H9 (cell line): Measurements from ENCODE around the gene ARL2BP. TPM values are rescaled to one million over a fixed set of nuclear protein-coding genes. Genes with fewer than 3 reads are reported as not detected.

Source experiments
- DNase-seq: peaks from one replicate; pipeline ENCODE4 v3.0.0-alpha.2; 2017
- H2AFZ ChIP-seq: one replicate; pipeline ENCODE4 v1.6.1; 2013; ENCODE audit warnings: mild to moderate bottlenecking, low read length, control low read depth, moderate library complexity
- H2AK5ac ChIP-seq: 2 replicates; pipeline ENCODE4 v1.6.1; 2013; ENCODE audit warnings: low read length, control low read depth, mixed read lengths; ENCODE audit not compliant: insufficient read length
- H2BK120ac ChIP-seq: one replicate; pipeline ENCODE4 v1.6.1; 2013; ENCODE audit warnings: low read depth, mild to moderate bottlenecking, low read length, control low read depth, inconsistent platforms; ENCODE audit not compliant: poor library complexity, severe bottlenecking
- H2BK12ac ChIP-seq: 2 replicates; pipeline ENCODE4 v1.6.1; 2013; ENCODE audit warnings: low read length, control low read depth, mixed read lengths, low read depth; ENCODE audit not compliant: insufficient read length
- H2BK15ac ChIP-seq: 2 replicates; pipeline ENCODE4 v1.6.1; 2013; ENCODE audit warnings: low read depth, low read length, control low read depth
- H2BK20ac ChIP-seq: one replicate; pipeline ENCODE4 v1.6.1; 2013; ENCODE audit warnings: low read depth, mild to moderate bottlenecking, low read length, control low read depth, inconsistent platforms; ENCODE audit not compliant: poor library complexity, severe bottlenecking
- H2BK5ac ChIP-seq: 2 replicates; pipeline ENCODE4 v1.6.1; 2013; ENCODE audit warnings: low read length, control low read depth, mixed read lengths; ENCODE audit not compliant: insufficient read length
- H3K14ac ChIP-seq: 2 replicates; pipeline ENCODE4 v1.6.1; 2013; ENCODE audit warnings: low read length, control low read depth; ENCODE audit not compliant: insufficient read depth
- H3K18ac ChIP-seq: 2 replicates; pipeline ENCODE4 v1.6.1; 2013; ENCODE audit warnings: low read depth, mild to moderate bottlenecking, mixed read lengths, low read length, control low read depth; ENCODE audit not compliant: insufficient read length
- H3K23ac ChIP-seq: 2 replicates; pipeline ENCODE4 v1.6.1; 2013; ENCODE audit warnings: low read length, control low read depth, mixed read lengths, low read depth; ENCODE audit not compliant: insufficient read length
- H3K23me2 ChIP-seq: 2 replicates; pipeline ENCODE4 v1.6.1; 2013; ENCODE audit warnings: low read depth, mild to moderate bottlenecking, mixed read lengths, low read length, control low read depth; ENCODE audit not compliant: insufficient read length, poor library complexity, severe bottlenecking
- H3K27ac ChIP-seq: 2 replicates; pipeline ENCODE4 v1.5.1; 2013; ENCODE audit warnings: low read length, control low read depth, mixed read lengths, low read depth; ENCODE audit not compliant: insufficient read length
- H3K27me3 ChIP-seq: 2 replicates; pipeline ENCODE4 v1.6.1; 2013; ENCODE audit warnings: low read length, control low read depth, inconsistent platforms; ENCODE audit not compliant: insufficient read depth
- H3K4ac ChIP-seq: 2 replicates; pipeline ENCODE4 v1.6.1; 2013; ENCODE audit warnings: low read depth, mild to moderate bottlenecking, control low read depth, inconsistent platforms, low read length, moderate library complexity
- H3K4me1 ChIP-seq: 2 replicates; pipeline ENCODE4 v1.6.1; 2013; ENCODE audit warnings: low read length, control low read depth, inconsistent platforms; ENCODE audit not compliant: insufficient read depth
- H3K4me2 ChIP-seq: 2 replicates; pipeline ENCODE4 v1.6.1; 2013; ENCODE audit warnings: low read length, control low read depth, mixed read lengths; ENCODE audit not compliant: insufficient read length, insufficient read depth
- H3K56ac ChIP-seq: 2 replicates; pipeline ENCODE4 v1.6.1; 2013; ENCODE audit warnings: low read depth, mild to moderate bottlenecking, mixed read lengths, low read length, control low read depth; ENCODE audit not compliant: insufficient read length
- H3K79me1 ChIP-seq: 2 replicates; pipeline ENCODE4 v1.6.1; 2013; ENCODE audit warnings: low read depth, mild to moderate bottlenecking, moderate library complexity, low read length, control low read depth, inconsistent platforms; ENCODE audit not compliant: insufficient read depth, poor library complexity, severe bottlenecking
- H3K79me2 ChIP-seq: 2 replicates; pipeline ENCODE4 v1.6.1; 2013; ENCODE audit warnings: low read length, control low read depth, inconsistent platforms; ENCODE audit not compliant: insufficient read depth
- H3K9ac ChIP-seq: 2 replicates; pipeline ENCODE4 v1.6.1; 2013; ENCODE audit warnings: low read length, control low read depth, mixed read lengths; ENCODE audit not compliant: insufficient read length; ENCODE audit errors: extremely low read depth
- H3K9me3 ChIP-seq: one replicate; pipeline ENCODE4 v1.6.1; 2013; ENCODE audit warnings: low read depth, low read length, inconsistent platforms; ENCODE audit not compliant: control insufficient read depth
- H3T11ph ChIP-seq: one replicate; pipeline ENCODE4 v1.6.1; 2013; ENCODE audit warnings: mild to moderate bottlenecking, low read length, control low read depth, inconsistent platforms
- H4K20me1 ChIP-seq: one replicate; pipeline ENCODE4 v1.6.1; 2013; ENCODE audit not compliant: control insufficient read depth, insufficient read length, insufficient read depth
- H4K5ac ChIP-seq: 2 replicates; pipeline ENCODE4 v1.6.1; 2013; ENCODE audit warnings: low read depth, mild to moderate bottlenecking, mixed read lengths, low read length, control low read depth; ENCODE audit not compliant: insufficient read length
- H4K8ac ChIP-seq: replicated peaks from 2 replicates; pipeline ENCODE4 v1.6.1; 2013; ENCODE audit warnings: low read length, control low read depth, mixed read lengths, low read depth; ENCODE audit not compliant: insufficient read length
- H4K91ac ChIP-seq: 2 replicates; pipeline ENCODE4 v1.6.1; 2013; ENCODE audit warnings: low read depth, mild to moderate bottlenecking, moderate library complexity, mixed read lengths, low read length, control low read depth; ENCODE audit not compliant: insufficient read length
- H3K27ac Mint-ChIP-seq, 3 experiments: 2 replicates in 2 of 3; 3 replicates in 1 of 3; pipeline ENCODE4 v1.8.0; 2020 to 2021; ENCODE audit warnings: mixed read lengths in 3 of 3, mild to moderate bottlenecking in 1 of 3, moderate library complexity in 1 of 3
- H3K27me3 Mint-ChIP-seq: 2 replicates; pipeline ENCODE4 v1.8.0; 2021; ENCODE audit warnings: low read depth, mild to moderate bottlenecking, moderate library complexity, mixed read lengths
- H3K36me3 Mint-ChIP-seq, 3 experiments: 2 replicates in 2 of 3; 3 replicates in 1 of 3; pipeline ENCODE4 v1.8.0; 2020 to 2021; ENCODE audit warnings: low read depth in 3 of 3, mixed read lengths in 3 of 3; ENCODE audit not compliant: insufficient read depth in 1 of 3
- H3K4me1 Mint-ChIP-seq, 2 experiments: 2 replicates each; pipeline ENCODE4 v1.8.0; 2020; ENCODE audit warnings: mixed read lengths in 2 of 2
- H3K4me3 Mint-ChIP-seq, 2 experiments: 2 replicates in 1 of 2; 3 replicates in 1 of 2; pipeline ENCODE4 v1.8.0; 2020 to 2021; ENCODE audit warnings: mild to moderate bottlenecking in 2 of 2, mixed read lengths in 2 of 2, moderate library complexity in 1 of 2
- H3K9me3 Mint-ChIP-seq, 2 experiments: 2 replicates in 1 of 2; 3 replicates in 1 of 2; pipeline ENCODE4 v1.8.0; 2020; ENCODE audit warnings: mild to moderate bottlenecking in 2 of 2, mixed read lengths in 2 of 2, moderate library complexity in 1 of 2
- CTCF ChIP-seq: fragments of 200-600 bp; sonication (generic); conservative IDR thresholded peaks from 3 replicates; pipeline ENCODE4 v1.8.0; 2021; ENCODE audit warnings: antibody characterized with exemption, mild to moderate bottlenecking
- WGBS: extraction: QIAGEN DNeasy Blood & Tissue Kit; methylation state at CpG from one replicate; pipeline ENCODE4 v1.1.7; 2013; ENCODE audit warnings: missing lambda C conversion rate, low lambda C conversion rate, mixed read lengths; ENCODE audit not compliant: insufficient read length; ENCODE audit errors: extremely low coverage; 5-methylcytosine and 5-hydroxymethylcytosine counted together
- total RNA-seq: library from RNA; stranded (reverse); gene quantifications from 2 replicates; pipeline ENCODE4 v1.2.1, GENCODE V29; 2021

ARL2BP gene
- total RNA-seq, 1 experiment from 2014 or later = 18.0 TPM

DNA sequence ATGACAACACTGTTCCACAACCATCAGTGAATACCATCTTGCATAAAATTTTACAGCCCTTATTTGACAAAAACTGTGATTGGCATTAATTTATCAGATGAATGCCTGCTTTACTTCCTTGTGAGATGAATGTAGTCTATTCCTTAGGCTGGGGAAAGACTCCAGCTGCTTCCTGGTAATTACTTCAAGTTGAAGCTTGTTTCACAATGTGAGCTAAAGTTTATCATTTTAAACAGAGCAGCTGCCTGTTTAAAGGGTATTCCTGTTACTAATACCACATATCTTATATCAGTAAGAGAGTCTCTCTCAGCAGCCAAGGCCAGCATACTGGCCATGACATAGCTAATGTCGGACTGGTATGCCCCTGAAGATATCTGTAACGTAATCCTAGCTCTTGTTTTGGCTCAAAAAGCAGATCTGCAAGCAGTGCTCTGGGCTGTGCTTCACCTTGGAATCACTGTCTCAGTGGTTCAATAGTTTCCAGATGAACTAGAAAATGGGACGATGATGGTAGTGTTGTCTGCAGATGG is 13.2 kb upstream of the ARL2BP start:
- Histone ChIP-seq H3K14ac (no peak overlapping the region), H3K79me1 (no peaks in the 10 kb centered on the region), H3K9ac (no peak overlapping the region), H3K18ac (no peak overlapping the region), H3K4me2 (no peak overlapping the region), H3K9me3 (no peaks in the 10 kb centered on the region), H4K20me1 (no peaks in the 10 kb centered on the region), H2BK5ac (no peak overlapping the region), H4K5ac (no peak overlapping the region), H3K4me1 (no peaks in the 10 kb centered on the region), H3T11ph (no peak overlapping the region), H2BK120ac (no peak overlapping the region), H3K79me2 (no peaks in the 10 kb centered on the region), H3K23ac (no peak overlapping the region), H2BK15ac (no peak overlapping the region), H3K27me3 (no peaks in the 10 kb centered on the region), H3K27ac (no peak overlapping the region), H4K8ac (no peak overlapping the region), H3K23me2 (no peaks in the 10 kb centered on the region), H4K91ac (no peak overlapping the region), H2BK20ac (no peak overlapping the region), H3K4ac (no peak overlapping the region), H3K56ac (no peak overlapping the region), H2AFZ (no peak overlapping the region), H2BK12ac (no peak overlapping the region), H2AK5ac (no peak overlapping the region)
- H3K9me3 Mint-ChIP-seq = no peaks in the 10 kb centered on the region
- WGBS = no CpG with 5 or more reads among the region's 3 CpGs
- TF ChIP-seq CTCF = no peak
- no peak overlapping the region for H3K4me3 Mint-ChIP-seq
- H3K4me1 Mint-ChIP-seq = no peaks in the 10 kb centered on the region
- peaks cover 21 to 71% (median 53%) of the 10 kb centered on the region in 3 experiments for H3K36me3 Mint-ChIP-seq
- no peaks in the 10 kb centered on the region for H3K27me3 Mint-ChIP-seq
- DNase-seq = no peak
- no peak overlapping the region for H3K27ac Mint-ChIP-seq
